Neural progenitor cell (in vitro differentiated cells): ENCODE data around the gene BCL2L12. TPM values are rescaled to one million over a fixed set of nuclear protein-coding genes. Genes with fewer than 3 reads are reported as not detected.

Experiments
- DNase-seq: peaks from one replicate; pipeline ENCODE4 v3.0.0-alpha.2; 2016; ENCODE audit warnings: low spot score
- H2AFZ ChIP-seq: fragments of 200-600 bp; sonication (generic); replicated peaks from 2 replicates; pipeline ENCODE4 v1.6.1; 2016; ENCODE audit warnings: antibody characterized with exemption
- H3F3A ChIP-seq: fragments of 200-600 bp; sonication (generic); 2 replicates; pipeline ENCODE4 v1.6.1; 2016; ENCODE audit warnings: antibody characterized with exemption, low read depth
- H3K27ac ChIP-seq: fragments of 200-600 bp; sonication (generic); 2 replicates; pipeline ENCODE4 v1.5.1; 2016; ENCODE audit warnings: mild to moderate bottlenecking
- H3K27me3 ChIP-seq: fragments of 200-600 bp; sonication (generic); 2 replicates; pipeline ENCODE4 v1.6.1; 2016; ENCODE audit warnings: mild to moderate bottlenecking, moderate library complexity
- H3K36me3 ChIP-seq: fragments of 200-600 bp; sonication (generic); 2 replicates; pipeline ENCODE4 v1.5.1; 2016
- H3K4me1 ChIP-seq: fragments of 200-600 bp; sonication (generic); 2 replicates; pipeline ENCODE4 v1.6.1; 2016; ENCODE audit warnings: mixed run types
- H3K4me2 ChIP-seq: fragments of 200-600 bp; sonication (generic); 2 replicates; pipeline ENCODE4 v1.6.1; 2016
- H3K4me3 ChIP-seq: fragments of 200-600 bp; sonication (generic); 2 replicates; pipeline ENCODE4 v1.5.1; 2016
- H3K79me2 ChIP-seq: fragments of 200-600 bp; sonication (generic); 2 replicates; pipeline ENCODE4 v1.6.1; 2016; ENCODE audit warnings: low read depth
- H3K9ac ChIP-seq: fragments of 200-600 bp; sonication (generic); 2 replicates; pipeline ENCODE4 v1.6.1; 2016
- H3K9me3 ChIP-seq: fragments of 200-600 bp; sonication (generic); 2 replicates; pipeline ENCODE4 v1.5.1; 2016; ENCODE audit warnings: low read depth
- H4K20me1 ChIP-seq: fragments of 200-600 bp; sonication (generic); 2 replicates; pipeline ENCODE4 v1.6.1; 2016; ENCODE audit warnings: low read depth
- H3K27ac Mint-ChIP-seq: 3 replicates; pipeline ENCODE4 v1.8.0; 2021; ENCODE audit warnings: mixed read lengths
- H3K27me3 Mint-ChIP-seq: 2 replicates; pipeline ENCODE4 v1.8.0; 2022; ENCODE audit warnings: low read depth, mild to moderate bottlenecking, inconsistent platforms, moderate library complexity, mixed read lengths; ENCODE audit not compliant: insufficient read depth
- H3K36me3 Mint-ChIP-seq: 3 replicates; pipeline ENCODE4 v1.8.0; 2021; ENCODE audit warnings: mixed read lengths
- H3K4me1 Mint-ChIP-seq: 3 replicates; pipeline ENCODE4 v1.8.0; 2021; ENCODE audit warnings: mixed read lengths
- H3K4me3 Mint-ChIP-seq: 3 replicates; pipeline ENCODE4 v1.8.0; 2021; ENCODE audit warnings: mild to moderate bottlenecking, moderate library complexity, mixed read lengths
- H3K9me3 Mint-ChIP-seq: 3 replicates; pipeline ENCODE4 v1.8.0; 2020; ENCODE audit warnings: mixed read lengths
- EZH2 ChIP-seq: fragments of 200-600 bp; sonication (generic); IDR thresholded peaks from 2 replicates; pipeline ENCODE4 v1.6.1; 2017; ENCODE audit warnings: antibody characterized with exemption, mild to moderate bottlenecking, moderate library complexity
- EZH2phosphoT487 ChIP-seq: fragments of 200-600 bp; sonication (generic); IDR thresholded peaks from 2 replicates; pipeline ENCODE4 v1.6.1; 2017; ENCODE audit warnings: antibody characterized with exemption
- total RNA-seq: library from RNA; depleted of rRNA; stranded (reverse); fragments of >200 nt; gene quantifications from 2 replicates; pipeline ENCODE4 v1.2.3, GENCODE V29; 2015; ENCODE audit warnings: low replicate concordance
- TF ChIP-seq, protein P1 (sequence below): fragments of 200-600 bp; sonication (generic); IDR thresholded peaks from 2 replicates; pipeline ENCODE4 v1.5.1; 2017; ENCODE audit warnings: antibody characterized with exemption, mild to moderate bottlenecking

Gene BCL2L12
- total RNA-seq, 1 donor from 2014 or later: 6.1 TPM

DNA sequence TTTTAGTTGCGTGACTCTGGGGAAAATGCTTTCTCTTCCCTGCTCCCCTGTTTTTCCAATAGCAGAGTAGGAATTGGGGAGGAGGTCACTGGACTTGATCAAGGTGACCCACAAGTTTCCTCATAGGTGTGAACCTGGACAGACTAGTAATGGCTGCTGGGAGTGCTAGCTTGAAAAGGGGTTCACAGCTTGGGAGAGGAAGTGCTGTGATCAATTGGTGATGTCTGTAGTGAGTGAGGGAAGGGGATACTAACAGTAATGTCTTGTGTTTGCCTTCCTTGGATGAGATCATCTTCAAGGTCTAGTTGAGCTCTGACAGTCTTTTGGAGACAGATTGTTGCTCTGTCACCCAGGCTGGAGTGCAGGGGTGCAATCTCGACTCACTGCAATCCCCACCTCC is 1.7 kb downstream of the BCL2L12 start:
- Histone ChIP-seq H4K20me1 (peaks cover 25% of the 10 kb centered on the region), H2AFZ (no peak overlapping the region), H3K27me3 (no peaks in the 10 kb centered on the region), H3K4me1 (peaks cover 11% of the 10 kb centered on the region), H3K27ac (no peak overlapping the region), H3K9me3 (no peaks in the 10 kb centered on the region), H3K79me2 (peaks cover 39% of the 10 kb centered on the region), H3F3A (peaks cover 41% of the 10 kb centered on the region), H3K4me2 (no peak overlapping the region), H3K36me3 (no peaks in the 10 kb centered on the region), H3K9ac (no peak overlapping the region), H3K4me3 (no peak overlapping the region)
- TF ChIP-seq, protein P1, sequence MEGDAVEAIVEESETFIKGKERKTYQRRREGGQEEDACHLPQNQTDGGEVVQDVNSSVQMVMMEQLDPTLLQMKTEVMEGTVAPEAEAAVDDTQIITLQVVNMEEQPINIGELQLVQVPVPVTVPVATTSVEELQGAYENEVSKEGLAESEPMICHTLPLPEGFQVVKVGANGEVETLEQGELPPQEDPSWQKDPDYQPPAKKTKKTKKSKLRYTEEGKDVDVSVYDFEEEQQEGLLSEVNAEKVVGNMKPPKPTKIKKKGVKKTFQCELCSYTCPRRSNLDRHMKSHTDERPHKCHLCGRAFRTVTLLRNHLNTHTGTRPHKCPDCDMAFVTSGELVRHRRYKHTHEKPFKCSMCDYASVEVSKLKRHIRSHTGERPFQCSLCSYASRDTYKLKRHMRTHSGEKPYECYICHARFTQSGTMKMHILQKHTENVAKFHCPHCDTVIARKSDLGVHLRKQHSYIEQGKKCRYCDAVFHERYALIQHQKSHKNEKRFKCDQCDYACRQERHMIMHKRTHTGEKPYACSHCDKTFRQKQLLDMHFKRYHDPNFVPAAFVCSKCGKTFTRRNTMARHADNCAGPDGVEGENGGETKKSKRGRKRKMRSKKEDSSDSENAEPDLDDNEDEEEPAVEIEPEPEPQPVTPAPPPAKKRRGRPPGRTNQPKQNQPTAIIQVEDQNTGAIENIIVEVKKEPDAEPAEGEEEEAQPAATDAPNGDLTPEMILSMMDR: no peak
- TF ChIP-seq EZH2phosphoT487: no peak
- no peak for TF ChIP-seq EZH2
- peaks cover 29% of the 10 kb centered on the region for H3K4me1 Mint-ChIP-seq
- peak overlapping the region; percentile 98 for H3K4me3 Mint-ChIP-seq
- H3K36me3 Mint-ChIP-seq: peaks cover 13% of the 10 kb centered on the region
- H3K27ac Mint-ChIP-seq: peak overlapping the region; percentile 16
- DNase-seq: no peak
- H3K9me3 Mint-ChIP-seq: no peaks in the 10 kb centered on the region
- peaks cover 5% of the 10 kb centered on the region for H3K27me3 Mint-ChIP-seq

- Mint-ChIP-seq H3K4me1 (peaks cover 24% of the 10 kb centered on the region), H3K9me3 (no peaks in the 10 kb centered on the region), H3K27ac (no peak overlapping the region), H3K4me3 (peak overlapping the region; percentile 9), H3K36me3 (peaks cover 13% of the 10 kb centered on the region), H3K27me3 (no peaks in the 10 kb centered on the region)
- peaks cover 39% of the 10 kb centered on the region for H3F3A ChIP-seq
- no peak for DNase-seq
- peaks cover 7% of the 10 kb centered on the region for H4K20me1 ChIP-seq
- H3K36me3 ChIP-seq: no peaks in the 10 kb centered on the region
- no peak overlapping the region for H3K27ac ChIP-seq
- H3K4me1 ChIP-seq: peaks cover 7% of the 10 kb centered on the region
- H3K27me3 ChIP-seq: no peaks in the 10 kb centered on the region
- no peak overlapping the region for H3K9ac ChIP-seq
- H2AFZ ChIP-seq: no peak overlapping the region
- no peak overlapping the region for H3K4me3 ChIP-seq
- H3K9me3 ChIP-seq: no peaks in the 10 kb centered on the region
- H3K4me2 ChIP-seq: no peak overlapping the region
- TF ChIP-seq EZH2: no peak
- no peak for TF ChIP-seq EZH2phosphoT487
- TF ChIP-seq, protein P1: no peak
- peaks cover 32% of the 10 kb centered on the region for H3K79me2 ChIP-seq
These were observed 3.8 kb downstream of the BCL2L12 start for GRCh38 chr19:49669516-49669915.

DNA sequence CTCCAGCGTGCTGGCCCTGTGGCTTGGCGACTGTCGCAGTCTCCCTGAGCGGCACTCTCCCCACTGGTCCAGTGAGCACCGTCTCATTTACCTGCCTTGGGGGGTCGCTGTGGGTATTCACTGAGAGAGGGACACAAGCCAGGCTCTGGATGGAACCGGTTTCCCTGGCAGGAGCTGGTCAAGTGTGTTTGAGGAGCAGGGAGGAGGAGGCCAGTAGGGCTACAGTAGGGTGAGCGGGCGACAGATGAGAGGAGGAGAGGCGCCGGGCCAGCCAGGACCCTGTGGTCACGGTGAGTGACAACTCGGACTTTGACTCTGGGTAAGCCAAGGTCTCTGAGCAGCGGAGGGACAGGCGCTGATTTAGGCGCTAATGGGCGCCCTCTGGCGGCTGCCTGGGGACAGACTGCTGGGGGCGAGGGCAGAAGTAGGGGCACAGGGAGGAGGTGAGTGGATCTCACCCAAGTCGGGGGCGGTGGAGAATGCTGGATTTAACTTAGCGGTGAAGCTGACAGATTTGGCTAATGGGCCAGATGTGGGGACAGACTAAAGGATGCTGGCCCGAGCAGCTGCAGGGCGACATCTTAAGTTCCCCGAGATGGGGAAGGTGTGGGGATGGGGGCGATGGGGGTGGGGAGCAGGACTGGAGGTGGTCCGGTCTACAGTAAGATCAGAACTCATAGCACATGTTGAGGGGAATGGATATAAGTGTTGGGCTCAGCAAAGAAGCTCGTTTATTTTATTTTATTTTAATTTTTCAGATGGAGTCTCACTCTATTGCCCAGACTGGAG is 6.6 kb downstream of the BCL2L12 start:
- Histone ChIP-seq H3K4me1 (no peaks in the 10 kb centered on the region), H3K4me3 (peak overlapping the region; percentile 33), H3K27me3 (no peaks in the 10 kb centered on the region), H2AFZ (peak overlapping the region; percentile 10), H3K36me3 (no peaks in the 10 kb centered on the region), H3K79me2 (peaks cover 8% of the 10 kb centered on the region), H3K27ac (no peak overlapping the region), H3K9me3 (no peaks in the 10 kb centered on the region), H3K9ac (no peak overlapping the region), H3K4me2 (peak overlapping the region; percentile 66), H3F3A (peaks cover 48% of the 10 kb centered on the region), H4K20me1 (peaks cover 7% of the 10 kb centered on the region)
- peak overlapping the region; percentile 30 for H3K27ac Mint-ChIP-seq
- peaks cover 4% of the 10 kb centered on the region for H3K27me3 Mint-ChIP-seq
- H3K36me3 Mint-ChIP-seq: peaks cover 12% of the 10 kb centered on the region
- peaks cover 21% of the 10 kb centered on the region for H3K4me1 Mint-ChIP-seq
- peak; percentile 92 for DNase-seq
- peak overlapping the region; percentile 61 for H3K4me3 Mint-ChIP-seq
- no peak for TF ChIP-seq EZH2
- TF ChIP-seq, protein P1: peak; percentile 97
- no peaks in the 10 kb centered on the region for H3K9me3 Mint-ChIP-seq
